KMS-11 (cell line): ENCODE results near the gene CASP8AP2.
"Not testable (repeated sequence)": the region's sequence is repeated elsewhere in the genome, so short reads cannot be mapped to it uniquely, and the experiment has no call there.

Source experiments
- H2AFZ ChIP-seq: fragments of 200-600 bp; sonication (generic); 2 replicates; pipeline ENCODE4 v1.6.1; 2016; ENCODE audit warnings: antibody characterized with exemption, mixed run types, low read depth
- H3K27ac ChIP-seq: fragments of 200-600 bp; sonication (generic); 2 replicates; pipeline ENCODE4 v1.6.1; 2016; ENCODE audit warnings: mild to moderate bottlenecking, mixed run types
- H3K27me3 ChIP-seq: fragments of 200-600 bp; sonication (generic); 2 replicates; pipeline ENCODE4 v1.6.1; 2017; ENCODE audit warnings: mild to moderate bottlenecking, low read depth, mixed run types, moderate library complexity; ENCODE audit not compliant: insufficient read depth
- H3K36me3 ChIP-seq: fragments of 200-600 bp; sonication (generic); 2 replicates; pipeline ENCODE4 v1.6.1; 2017; ENCODE audit warnings: mild to moderate bottlenecking, mixed run types; ENCODE audit not compliant: insufficient read depth
- H3K4me1 ChIP-seq: fragments of 200-600 bp; sonication (generic); 2 replicates; pipeline ENCODE4 v1.6.1; 2016; ENCODE audit warnings: mild to moderate bottlenecking, low read depth, mixed run types; ENCODE audit not compliant: poor library complexity, severe bottlenecking
- H3K4me2 ChIP-seq: fragments of 200-600 bp; sonication (generic); 2 replicates; pipeline ENCODE4 v1.7.0; 2016; ENCODE audit warnings: mild to moderate bottlenecking, mixed run types
- H3K4me3 ChIP-seq: fragments of 200-600 bp; sonication (generic); IDR thresholded peaks from 2 replicates; pipeline ENCODE4 v1.6.1; 2017; ENCODE audit warnings: low read depth, low read length, mixed read lengths; ENCODE audit not compliant: insufficient read depth
- H3K79me2 ChIP-seq: fragments of 200-600 bp; sonication (generic); 2 replicates; pipeline ENCODE4 v1.6.1; 2016; ENCODE audit warnings: low read depth, mixed run types; ENCODE audit not compliant: insufficient read depth
- H3K9ac ChIP-seq: fragments of 200-600 bp; sonication (generic); 2 replicates; pipeline ENCODE4 v1.6.1; 2016; ENCODE audit warnings: mild to moderate bottlenecking, mixed run types
- H4K20me1 ChIP-seq: fragments of 200-600 bp; sonication (generic); 2 replicates; pipeline ENCODE4 v1.6.1; 2016; ENCODE audit warnings: mild to moderate bottlenecking, mixed run types; ENCODE audit not compliant: insufficient read depth
- CTCF ChIP-seq: fragments of 200-600 bp; sonication (generic); conservative IDR thresholded peaks from 2 replicates; pipeline ENCODE4 v1.6.1; 2017; ENCODE audit warnings: low read depth, mild to moderate bottlenecking, antibody characterized with exemption, low read length, moderate library complexity, mixed read lengths

The CASP8AP2 gene

GRCh38 chr6:89819336-89820130 is 10.1 kb upstream of the CASP8AP2 start, which contains the start of gene MDN1:
Gene MDN1, minus strand, starts transcription at chr6:89819794. Its CDS starts 187 bp downstream, at chr6:89819607.
- Histone ChIP-seq H3K4me3 (no peak within 1 kb of the TSS), H3K79me2 (peaks cover 47% of the 10 kb centered on the region), H3K36me3 (no peaks in the 10 kb centered on the region), H3K4me1 (peaks cover 8% of the 10 kb centered on the region), H3K27ac (peak within 1 kb of the TSS; percentile 85), H4K20me1 (no peaks in the 10 kb centered on the region), H3K4me2 (peak within 1 kb of the TSS; percentile 64), H3K9ac (peak within 1 kb of the TSS; percentile 87), H2AFZ (peak within 1 kb of the TSS; percentile 74), H3K27me3 (no peaks in the 10 kb centered on the region)
- no peak for TF ChIP-seq CTCF

GRCh38 chr6:89826029-89826528 is 3.6 kb upstream of the CASP8AP2 start:
- no peak overlapping the region for H3K4me2 ChIP-seq
- H3K27ac ChIP-seq = no peak overlapping the region
- TF ChIP-seq CTCF = no peak
- H4K20me1 ChIP-seq = no peaks in the 10 kb centered on the region
- peaks cover 7% of the 10 kb centered on the region for H3K4me1 ChIP-seq
- no peak overlapping the region for H3K4me3 ChIP-seq
- no peaks in the 10 kb centered on the region for H3K36me3 ChIP-seq
- no peaks in the 10 kb centered on the region for H3K27me3 ChIP-seq
- H2AFZ ChIP-seq = no peak overlapping the region
- peaks cover 12% of the 10 kb centered on the region for H3K79me2 ChIP-seq
- no peak overlapping the region for H3K9ac ChIP-seq

- Histone ChIP-seq H3K79me2 (peaks cover 16% of the 10 kb centered on the region), H2AFZ (peak overlapping the region; percentile 82), H3K9ac (peak overlapping the region; percentile 67), H3K4me2 (peak overlapping the region; percentile 68; the same call in 1 of the 2 replicates), H3K27ac (peak overlapping the region; percentile 78)
- H3K4me3 ChIP-seq, H3K27me3 ChIP-seq, H3K36me3 ChIP-seq, H4K20me1 ChIP-seq, H3K4me1 ChIP-seq: not testable (repeated sequence)
Observed at GRCh38 chr6:89828475-89828987, 1.1 kb upstream of the CASP8AP2 start.

GRCh38 chr6:89828988-89829471 is 650 bp upstream of the CASP8AP2 start:
- no peak for TF ChIP-seq CTCF
- H2AFZ ChIP-seq = peak overlapping the region; percentile 82
- peaks cover 7% of the 10 kb centered on the region for H3K4me1 ChIP-seq
- no peaks in the 10 kb centered on the region for H3K27me3 ChIP-seq
- no peak overlapping the region for H3K4me3 ChIP-seq
- peak overlapping the region; percentile 67 for H3K9ac ChIP-seq
- H3K79me2 ChIP-seq = peaks cover 16% of the 10 kb centered on the region
- H3K36me3 ChIP-seq = no peaks in the 10 kb centered on the region
- no peaks in the 10 kb centered on the region for H4K20me1 ChIP-seq
- peak overlapping the region; percentile 68 for H3K4me2 ChIP-seq
- H3K27ac ChIP-seq = peak overlapping the region; percentile 78
